Femur (tissue), 1 donor: Measurements from ENCODE around the gene CNTNAP5.
"Not testable (repeated sequence)": the region's sequence is repeated elsewhere in the genome, so short reads cannot be mapped to it uniquely, and the experiment has no call there.

ENCODE experiments used
- DNase-seq: peaks from one replicate; pipeline ENCODE4 v3.0.0-alpha.2; 2017

CNTNAP5 gene

DNA sequence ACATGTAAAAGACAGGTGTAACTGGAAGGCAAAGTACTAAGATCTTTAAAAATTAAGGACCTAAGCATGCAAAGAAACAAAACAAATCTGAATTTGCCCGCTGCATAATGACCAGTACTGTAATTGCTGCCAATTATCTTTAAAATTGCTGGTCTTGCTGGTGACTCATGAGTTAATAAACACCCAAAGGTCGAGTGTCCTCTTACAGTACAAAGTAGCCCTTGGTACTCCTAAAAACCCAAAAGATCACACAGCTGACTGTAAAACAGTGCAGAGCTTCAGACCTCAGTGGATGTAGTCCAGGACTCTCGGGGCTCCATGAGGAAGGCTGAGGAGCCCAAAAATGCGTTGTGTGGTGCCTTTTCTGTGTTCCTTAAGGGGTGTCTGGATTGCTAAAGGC is 308.7 kb downstream of the CNTNAP5 start:
- no peak for DNase-seq

DNA sequence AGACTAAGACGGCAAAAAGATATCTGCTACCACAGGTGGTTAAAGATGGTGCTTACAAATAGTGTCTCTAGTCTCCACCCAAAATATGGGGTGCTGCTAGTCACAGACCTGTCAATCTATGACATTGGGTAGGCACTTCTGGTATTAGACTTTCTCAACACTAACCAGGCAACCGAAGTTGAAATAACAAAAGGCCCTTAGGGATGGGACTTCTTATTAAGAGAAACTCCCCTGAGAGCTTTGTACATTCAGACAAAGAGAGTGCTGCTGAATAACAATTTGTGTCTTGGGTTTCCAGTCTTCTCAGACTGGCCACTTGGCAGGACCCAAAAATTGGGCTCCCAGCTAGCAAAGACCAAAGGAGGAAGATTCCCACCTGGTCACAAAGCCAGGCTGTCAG is 310.0 kb downstream of the CNTNAP5 start:
- no peak for DNase-seq

DNA sequence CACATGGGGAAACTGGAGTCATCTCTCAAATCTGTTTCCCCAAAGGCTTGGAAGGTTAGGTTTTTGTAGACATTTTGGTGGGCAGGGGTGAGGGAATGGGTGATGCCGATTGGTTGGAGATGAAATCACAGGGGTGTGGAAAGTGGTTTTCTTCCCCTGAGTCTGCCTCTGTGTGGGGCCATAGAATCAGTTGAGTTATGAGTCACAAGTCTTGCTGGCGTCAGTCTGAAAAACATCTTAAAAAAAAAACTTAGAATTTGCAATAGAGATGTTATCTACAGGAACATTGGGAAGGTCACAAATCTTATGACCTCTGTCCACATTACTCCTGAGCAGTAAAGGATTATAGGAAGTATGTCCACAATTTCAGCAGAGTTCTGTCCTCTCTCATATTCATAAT is 314.6 kb downstream of the CNTNAP5 start:
- no peak for DNase-seq

DNA sequence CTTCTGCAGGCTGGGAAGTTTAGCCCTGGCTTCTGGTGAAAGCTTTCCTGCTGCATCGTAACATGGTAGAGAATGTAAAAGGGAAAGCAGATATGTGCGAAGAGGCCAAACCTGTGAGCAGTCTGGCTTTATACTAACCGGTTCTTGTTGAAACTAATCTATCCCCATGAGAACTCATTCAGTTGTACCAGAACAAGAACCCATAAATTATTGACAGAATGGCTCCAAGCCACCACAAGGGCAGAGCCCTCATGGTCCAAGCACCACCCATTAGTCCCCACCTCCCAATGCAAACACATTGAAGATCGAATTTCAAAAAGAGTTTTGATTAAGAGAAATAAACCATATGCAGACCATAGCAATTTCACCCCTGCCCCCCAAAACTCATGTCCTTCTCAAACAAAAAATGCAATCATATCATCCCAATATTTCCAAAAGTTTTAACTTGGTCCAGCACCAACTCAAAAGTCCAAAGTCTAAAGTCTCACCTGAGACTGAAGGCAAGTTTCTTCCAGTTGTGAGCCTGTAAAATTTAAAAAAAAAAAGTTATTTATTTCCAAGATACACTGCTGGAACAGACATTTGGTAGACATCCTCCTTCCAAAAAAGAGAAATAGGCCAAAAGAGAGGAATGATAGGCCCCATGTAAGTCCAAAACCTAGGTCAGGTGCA is 318.9 kb downstream of the CNTNAP5 start:
- no peak for DNase-seq

DNA sequence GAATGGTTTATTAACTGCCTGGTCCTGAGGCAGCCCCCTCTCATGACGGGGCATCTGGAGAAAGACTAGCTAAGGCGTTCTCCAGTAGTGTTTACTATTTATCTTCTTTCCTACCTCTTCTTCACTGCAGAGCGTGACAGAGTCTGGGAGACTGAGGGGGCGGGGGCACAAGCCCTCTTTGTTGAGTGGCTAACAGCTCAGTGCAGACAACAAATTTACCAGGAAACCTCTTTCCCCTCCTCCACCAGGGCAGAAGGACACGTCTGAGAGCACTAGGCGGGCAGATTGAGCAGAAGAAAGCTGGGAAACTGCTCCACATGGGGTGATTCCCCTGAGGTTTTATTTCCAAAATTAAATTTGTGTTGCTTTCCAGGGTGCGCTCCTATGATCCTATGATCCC is 322.1 kb downstream of the CNTNAP5 start:
- DNase-seq, result no peak

DNA sequence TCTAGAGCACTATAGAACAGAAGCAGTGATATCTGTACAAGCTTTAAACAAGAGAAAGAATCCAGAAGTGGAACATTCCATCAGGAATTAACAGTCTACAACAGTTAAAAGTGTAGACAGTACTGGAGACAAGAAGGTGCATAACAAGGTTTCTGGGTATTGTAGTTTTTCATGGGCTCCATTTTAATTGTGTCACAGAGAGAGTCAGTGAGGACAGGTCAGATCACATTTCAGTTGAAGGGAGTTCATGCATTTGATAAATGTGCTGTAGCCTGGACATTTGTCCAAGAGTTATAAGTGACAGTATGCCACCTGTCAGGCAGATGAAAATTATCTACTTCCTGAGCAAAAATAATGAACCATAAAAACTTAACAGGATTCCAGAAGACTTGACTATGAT is 328.6 kb downstream of the CNTNAP5 start:
- no peak for DNase-seq

DNA sequence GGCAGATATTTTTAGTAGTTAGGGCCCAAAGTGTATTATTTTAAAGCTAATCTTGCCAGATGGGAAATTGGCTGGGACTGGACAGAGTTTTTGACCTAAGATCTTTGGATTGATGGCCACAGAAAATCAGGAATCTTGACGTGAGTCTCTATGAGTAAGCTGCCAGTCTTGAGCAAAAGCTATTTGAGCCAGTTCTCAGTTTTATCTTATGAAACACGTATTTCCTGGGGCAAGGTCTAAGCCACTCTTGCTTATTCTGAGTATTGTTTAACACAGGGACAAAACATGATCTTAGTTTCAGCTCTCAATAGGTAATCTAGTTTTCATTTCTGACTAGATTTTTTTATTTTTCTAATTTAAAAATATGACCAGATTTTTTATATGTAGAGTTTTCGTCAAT is 329.4 kb downstream of the CNTNAP5 start:
- DNase-seq, result no peak

DNA sequence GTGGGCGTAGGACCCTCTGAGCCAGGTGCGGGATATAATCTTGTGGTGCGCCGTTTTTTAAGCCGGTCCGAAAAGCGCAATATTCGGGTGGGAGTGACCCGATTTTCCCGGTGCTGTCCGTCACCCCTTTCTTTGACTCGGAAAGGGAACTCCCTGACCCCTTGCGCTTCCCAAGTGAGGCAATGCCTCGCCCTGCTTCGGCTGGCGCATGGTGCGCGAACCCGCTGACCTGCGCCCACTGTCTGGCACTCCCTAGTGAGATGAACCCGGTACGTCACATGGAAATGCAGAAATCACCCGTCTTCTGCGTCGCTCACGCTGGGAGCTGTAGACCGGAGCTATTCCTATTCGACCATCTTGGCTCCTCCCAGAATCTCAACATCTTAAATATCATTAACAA is 336.9 kb downstream of the CNTNAP5 start:
- not testable (repeated sequence) for DNase-seq

DNA sequence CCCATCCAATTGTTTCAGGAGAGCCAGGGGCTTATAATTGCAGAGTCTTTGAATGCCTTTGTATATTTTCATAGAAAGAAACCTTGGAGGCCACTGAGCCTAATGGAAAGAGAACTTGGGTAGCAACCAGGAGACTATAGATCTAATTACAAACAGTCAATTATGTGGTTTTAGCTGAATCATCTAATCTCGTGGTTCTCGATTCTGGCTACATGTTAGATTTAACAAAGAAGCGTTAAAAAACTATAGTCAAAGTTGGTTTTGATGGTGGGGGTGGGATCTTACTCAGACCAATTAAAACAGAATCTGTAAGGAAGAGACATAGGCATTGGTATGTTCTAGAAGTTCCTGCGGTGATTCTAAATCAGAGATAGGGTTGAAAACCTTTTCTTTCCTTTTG is 344.1 kb downstream of the CNTNAP5 start:
- DNase-seq, result no peak

DNA sequence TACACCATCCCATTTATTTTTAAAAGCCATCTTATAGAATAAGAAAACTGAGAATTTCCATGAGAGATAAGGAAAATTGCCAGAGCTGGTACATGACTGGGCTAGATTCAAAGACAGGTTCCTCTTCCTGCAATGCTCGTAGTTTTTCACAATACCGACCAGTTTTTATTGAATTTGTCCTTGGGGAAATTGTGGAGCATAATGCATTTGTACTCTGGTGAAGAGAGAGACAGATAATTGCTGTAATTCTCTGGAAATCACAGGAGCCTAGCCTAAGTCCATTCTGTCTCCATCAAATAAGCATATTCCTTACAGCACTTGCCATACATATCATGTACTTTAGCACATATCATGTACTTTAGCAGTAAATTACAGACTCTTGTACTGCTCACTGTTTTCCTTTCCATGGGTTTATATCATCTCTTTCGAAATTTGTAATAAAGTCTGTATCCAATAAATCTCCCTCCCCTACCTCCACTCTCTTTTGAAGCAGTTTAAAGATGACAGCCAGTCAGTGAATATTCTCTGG is 355.2 kb downstream of the CNTNAP5 start:
- no peak for DNase-seq

DNA sequence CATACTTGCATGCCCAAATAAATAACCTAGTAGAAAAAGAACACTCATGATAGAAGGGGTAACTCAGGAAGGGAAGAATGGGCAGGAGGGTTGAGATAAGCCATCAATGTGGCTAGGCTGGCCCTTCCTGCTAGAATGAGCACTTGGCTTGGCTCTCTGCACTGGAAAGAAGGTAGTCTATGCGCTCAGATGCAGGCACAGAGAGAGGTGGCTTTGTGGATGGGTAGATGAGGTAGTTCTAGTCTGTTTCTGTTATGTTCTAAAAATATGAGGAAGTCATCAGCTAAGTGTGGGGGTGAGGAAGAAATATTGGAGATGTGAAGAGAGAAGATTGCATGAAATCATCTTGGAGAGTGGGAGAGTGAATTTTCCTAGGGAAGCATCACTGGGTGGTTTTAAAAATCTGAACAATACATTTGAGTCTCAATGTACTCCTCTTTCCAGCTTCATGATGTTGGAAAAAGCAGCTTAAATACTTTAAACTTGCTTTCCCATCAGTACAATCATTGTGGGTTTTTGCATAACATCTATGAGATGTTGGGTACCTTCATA is 357.1 kb downstream of the CNTNAP5 start:
- DNase-seq, result no peak

DNA sequence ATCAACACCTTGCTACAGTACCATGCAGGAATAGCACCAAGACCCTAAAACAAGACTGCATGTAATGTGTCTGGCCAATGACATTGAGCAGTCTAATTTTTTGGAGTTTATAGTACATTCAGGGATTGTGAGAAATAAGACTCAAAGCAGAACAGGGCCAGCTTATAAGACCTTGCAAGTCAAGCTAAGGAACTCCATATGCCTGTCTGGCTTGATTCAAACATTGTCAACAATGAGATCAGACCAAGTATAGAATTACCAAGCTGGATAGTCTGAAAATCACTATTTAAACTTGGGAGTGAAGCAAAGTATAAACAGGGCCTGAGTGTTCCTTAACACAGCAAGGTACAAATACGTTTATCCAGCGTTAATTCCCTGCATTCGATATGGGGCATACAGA is 370.9 kb downstream of the CNTNAP5 start:
- DNase-seq, result no peak

DNA sequence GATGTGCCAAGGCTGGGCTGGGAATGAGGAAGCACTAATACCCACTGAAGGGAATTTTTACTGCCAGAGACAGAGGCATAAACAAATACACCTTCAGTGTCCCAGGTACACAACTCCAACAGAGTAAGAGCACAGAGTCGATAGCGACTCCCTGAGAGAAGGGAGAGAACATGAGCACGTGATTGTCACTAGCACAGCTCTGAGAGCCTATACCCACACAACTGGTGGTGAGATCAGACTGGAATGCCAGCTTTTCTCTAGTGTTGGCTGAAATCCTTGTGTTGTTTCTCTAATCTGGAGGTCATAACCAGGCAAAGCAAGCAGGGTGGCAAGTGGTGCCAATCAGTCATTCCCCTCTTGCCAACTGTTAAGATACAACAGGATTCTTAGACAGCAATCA is 377.2 kb downstream of the CNTNAP5 start:
- no peak for DNase-seq

DNA sequence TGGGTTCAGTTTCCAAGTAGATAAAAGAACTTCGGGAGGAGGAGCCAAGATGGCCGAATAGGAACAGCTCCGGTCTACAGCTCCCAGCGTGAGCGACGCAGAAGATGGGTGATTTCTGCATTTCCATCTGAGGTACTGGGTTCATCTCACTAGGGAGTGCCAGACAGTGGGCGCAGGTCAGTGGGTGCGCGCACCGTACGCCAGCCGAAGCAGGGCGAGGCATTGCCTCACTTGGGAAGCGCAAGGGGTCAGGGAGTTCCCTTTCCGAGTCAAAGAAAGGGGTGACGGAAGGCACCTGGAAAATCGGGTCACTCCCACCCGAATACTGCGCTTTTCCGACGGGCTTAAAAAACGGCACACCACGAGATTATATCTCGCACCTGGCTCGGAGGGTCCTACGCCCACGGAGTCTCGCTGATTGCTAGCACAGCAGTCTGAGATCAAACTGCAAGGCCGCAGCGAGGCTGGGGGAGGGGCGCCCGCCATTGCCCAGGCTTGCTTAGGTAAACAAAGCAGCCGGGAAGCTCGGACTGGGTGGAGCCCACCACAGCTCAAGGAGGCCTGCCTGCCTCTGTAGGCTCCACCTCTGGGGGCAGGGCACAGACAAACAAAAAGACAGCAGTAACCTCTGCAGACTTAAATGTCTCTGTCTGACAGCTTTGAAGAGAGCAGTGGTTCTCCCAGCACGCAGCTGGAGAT is 382.9 kb downstream of the CNTNAP5 start:
- not testable (repeated sequence) for DNase-seq

DNA sequence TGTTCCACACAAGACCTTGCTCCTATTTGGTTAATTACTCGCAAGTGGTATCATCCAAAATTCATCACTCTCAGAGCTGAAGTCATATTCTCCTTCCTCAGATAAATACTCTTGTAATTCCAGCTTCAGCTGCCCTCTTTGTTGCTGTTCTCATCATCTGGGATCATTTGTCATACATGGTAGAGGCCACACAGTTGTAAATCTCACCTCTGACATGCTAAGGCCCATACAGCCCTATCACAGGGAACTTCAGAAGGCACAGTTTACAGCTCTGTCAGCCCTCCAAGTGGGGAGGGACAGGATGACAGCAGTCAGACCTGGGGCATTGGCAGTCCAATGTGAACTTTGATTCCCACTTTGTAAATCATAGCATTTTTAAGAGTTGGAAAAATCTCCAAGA is 399.0 kb downstream of the CNTNAP5 start:
- no peak for DNase-seq

DNA sequence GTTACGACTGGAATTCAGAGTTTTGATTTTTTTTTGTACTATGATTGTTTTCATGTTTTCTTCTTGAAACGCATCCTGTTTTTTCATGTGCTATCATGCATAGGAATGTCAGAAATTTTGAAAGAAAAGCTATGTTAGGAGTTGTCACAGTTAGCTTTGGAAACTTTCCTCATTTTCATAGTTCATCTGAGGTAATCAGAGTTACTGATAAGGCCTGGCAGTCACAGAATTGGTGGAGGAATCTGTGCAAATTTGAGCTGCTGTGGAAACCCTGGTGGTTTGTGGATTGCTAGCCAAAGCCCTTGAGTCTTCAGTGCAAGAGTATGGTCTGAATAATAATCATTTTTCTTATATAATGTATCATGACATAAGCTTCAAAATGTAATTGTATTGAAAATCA is 401.0 kb downstream of the CNTNAP5 start:
- DNase-seq, result no peak

DNA sequence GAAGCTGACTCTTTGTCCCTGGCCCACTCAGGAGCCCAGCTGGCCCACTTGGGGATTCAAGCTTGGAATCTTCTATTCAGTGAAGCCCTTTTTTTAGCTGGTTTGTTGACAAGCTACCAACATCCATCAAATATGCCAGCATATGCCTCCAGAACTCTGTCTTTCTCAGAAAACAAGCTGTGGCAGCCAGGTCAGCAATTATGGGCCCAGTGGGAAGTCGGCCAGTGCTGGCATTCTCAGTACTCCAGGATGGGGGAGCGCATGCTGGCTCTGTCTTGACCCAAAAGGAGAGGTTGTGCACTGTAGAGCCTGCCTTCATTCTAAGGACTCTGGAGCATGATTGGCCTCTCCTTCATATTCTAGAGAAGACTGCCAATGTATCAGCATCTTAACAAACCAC is 401.5 kb downstream of the CNTNAP5 start:
- DNase-seq, result no peak

DNA sequence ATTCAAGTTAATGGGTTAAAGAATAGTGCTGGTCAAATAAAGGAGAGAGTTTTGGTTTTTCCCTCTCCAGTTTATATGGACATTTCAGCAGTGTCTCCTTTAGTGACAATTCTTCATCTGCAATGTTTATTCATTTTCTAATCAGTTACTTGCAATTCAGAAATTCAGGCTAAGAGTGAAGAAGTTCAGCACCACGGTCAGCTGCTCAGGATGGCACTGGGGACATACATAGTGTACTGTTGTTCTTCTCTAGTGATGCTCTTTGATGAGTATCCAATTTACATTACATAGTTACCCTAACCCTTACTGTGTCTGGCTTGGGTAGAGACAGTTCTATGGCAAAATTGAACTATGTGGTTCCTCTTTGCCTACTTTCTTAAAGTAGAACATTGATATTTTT is 412.7 kb downstream of the CNTNAP5 start:
- DNase-seq, result no peak

DNA sequence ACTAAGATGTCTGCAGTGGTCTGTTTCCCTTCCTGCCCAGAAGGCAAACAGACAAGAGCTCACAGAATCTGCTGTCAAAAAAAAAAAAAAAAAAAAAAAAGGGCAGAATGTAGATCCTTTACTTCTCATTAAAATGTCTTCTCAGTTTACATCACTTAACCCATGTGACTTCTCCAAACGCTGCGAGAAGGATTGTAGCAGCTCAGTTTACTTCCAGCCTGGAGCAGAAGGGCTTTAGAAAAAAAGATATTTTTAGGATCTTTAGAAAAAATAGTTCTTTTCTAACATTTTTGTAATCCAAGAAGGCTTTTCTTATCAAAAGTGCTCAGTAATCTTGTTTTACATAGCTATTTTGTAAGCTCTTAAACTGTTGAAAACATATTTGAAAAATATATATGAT is 425.4 kb downstream of the CNTNAP5 start:
- DNase-seq, result no peak

DNA sequence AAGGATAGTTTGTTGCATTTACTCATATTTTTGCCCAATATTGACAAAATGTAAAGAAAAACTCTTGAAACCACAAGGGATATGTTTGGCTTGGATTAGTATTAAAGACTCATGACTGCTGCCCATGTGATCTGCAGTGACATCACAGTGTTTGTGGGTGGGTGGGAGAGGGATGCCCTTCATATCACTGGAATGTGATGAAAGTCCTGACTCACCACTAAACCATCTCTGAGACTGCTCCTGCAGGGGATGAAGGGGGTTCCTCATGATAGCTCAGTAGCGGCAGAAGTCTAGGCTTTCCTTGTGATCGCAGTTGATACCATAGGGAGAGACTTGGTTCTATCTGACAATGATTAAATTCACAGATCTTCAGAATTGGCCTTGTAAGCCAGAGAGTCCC is 451.2 kb downstream of the CNTNAP5 start:
- no peak for DNase-seq

DNA sequence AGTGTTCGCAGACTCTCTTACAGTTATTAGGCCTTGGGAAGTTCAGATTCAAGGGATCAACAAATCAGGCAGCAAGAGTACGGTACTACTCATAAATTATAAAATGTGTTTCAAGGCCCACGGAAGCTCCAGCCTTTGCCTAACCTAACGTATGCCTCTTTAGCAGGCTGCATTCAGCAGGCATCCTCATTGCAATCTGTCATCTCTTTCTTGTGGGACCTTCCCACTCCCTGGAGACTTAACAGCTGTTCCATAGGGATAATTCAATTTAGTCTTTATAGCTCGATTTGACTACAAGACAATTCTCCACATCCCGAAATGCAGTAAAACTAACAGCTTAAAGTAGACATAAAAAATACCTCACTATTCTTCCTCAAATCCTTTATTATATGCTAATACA is 453.7 kb downstream of the CNTNAP5 start:
- DNase-seq, result no peak

DNA sequence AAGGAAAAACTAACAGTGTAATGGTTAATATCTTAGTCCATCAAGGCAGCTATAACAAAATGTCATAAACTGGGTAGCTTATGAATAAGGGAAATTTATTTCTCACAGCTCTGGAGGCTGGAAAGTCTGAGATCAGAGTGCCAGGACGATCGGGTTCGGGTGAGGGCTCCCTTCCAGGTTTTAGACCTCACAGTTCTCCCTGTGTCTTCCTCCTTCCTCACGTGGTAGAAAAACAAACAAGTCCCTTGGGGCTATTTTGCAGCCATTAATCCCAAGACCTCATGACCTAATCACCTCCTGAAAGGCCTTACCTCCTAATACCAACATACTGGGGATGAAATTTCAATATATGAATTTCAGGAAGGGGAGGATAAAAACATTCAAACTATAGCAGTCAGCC is 455.9 kb downstream of the CNTNAP5 start:
- no peak for DNase-seq

DNA sequence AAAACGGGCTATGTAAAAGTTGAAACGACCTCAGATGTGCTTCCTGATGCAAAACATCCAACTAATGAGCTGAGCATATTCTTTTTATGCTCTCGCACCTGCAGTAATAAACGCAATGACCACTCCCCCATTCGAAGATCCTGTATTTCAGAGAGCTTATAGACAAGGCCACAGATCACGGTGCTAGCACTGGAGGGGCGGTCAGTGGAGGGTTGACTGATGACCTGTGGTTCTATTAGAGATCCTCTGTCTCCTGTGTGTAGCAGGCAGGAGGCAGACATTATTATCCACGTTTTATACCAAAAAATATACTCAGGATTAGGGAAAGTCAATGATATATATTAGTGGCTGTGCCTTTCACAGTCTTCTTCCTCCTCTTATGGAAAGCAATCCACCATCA is 457.0 kb downstream of the CNTNAP5 start:
- no peak for DNase-seq

DNA sequence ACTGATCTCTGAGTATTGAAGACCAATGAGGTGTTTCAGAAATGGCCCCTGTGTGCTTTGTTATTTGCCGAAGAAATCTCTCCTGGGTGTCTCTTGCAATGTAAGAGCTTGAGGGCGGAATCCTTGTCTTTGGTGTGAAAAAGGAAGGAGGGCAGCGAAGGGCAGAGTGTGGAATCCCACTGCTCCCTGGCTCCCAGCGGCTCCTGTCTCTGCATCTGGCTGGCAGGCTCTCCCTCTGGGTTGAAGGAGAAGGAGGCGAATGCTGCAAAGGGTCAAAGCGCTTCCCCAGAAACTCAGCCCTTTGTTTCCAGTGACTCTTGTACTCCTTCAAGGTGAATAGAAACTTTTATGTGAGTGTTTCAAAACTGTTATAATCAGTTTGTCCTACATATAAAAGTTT is 457.5 kb downstream of the CNTNAP5 start:
- DNase-seq, result no peak
